GM19467 (cell line): Measurements from ENCODE around the gene SHCBP1.
"Not testable (repeated sequence)": the region's sequence is repeated elsewhere in the genome, so short reads cannot be mapped to it uniquely, and the experiment has no call there.

ENCODE experiments used
- ATAC-seq: cut with Tn5 transposase; IDR thresholded peaks from one replicate; pipeline ENCODE4 v1.9.1; 2021; ENCODE audit warnings: mild to moderate bottlenecking, moderate library complexity; ENCODE audit not compliant: unreplicated experiment

Gene SHCBP1

GRCh38 chr16:46621006-46621933 is at the start of gene SHCBP1:
TSS of gene SHCBP1 (minus strand) at chr16:46621379. CDS start at chr16:46621359, 20 bp downstream.
- ATAC-seq, result peak; percentile 91

GRCh38 chr16:46662123-46662522 is 40.9 kb upstream of the SHCBP1 start:
- ATAC-seq, result no peak

- ATAC-seq, result peak; percentile 93
Measured at GRCh38 chr16:46658925-46659324, 37.7 kb upstream of the SHCBP1 start.

GRCh38 chr16:46651305-46651704 is 30.1 kb upstream of the SHCBP1 start:
- no peak for ATAC-seq

GRCh38 chr16:46650254-46650623 is 29.1 kb upstream of the SHCBP1 start:
- ATAC-seq, result no peak

GRCh38 chr16:46649588-46650253 is 28.5 kb upstream of the SHCBP1 start:
- ATAC-seq, result no peak

- ATAC-seq, result no peak
Measured at GRCh38 chr16:46648656-46649055, 27.5 kb upstream of the SHCBP1 start.

- ATAC-seq, result no peak
Measured at GRCh38 chr16:46638947-46639925, 18.1 kb upstream of the SHCBP1 start.

- peak; percentile 46 for ATAC-seq
Measured at GRCh38 chr16:46632778-46633733, 11.9 kb upstream of the SHCBP1 start.

GRCh38 chr16:46629331-46630219 is 8.4 kb upstream of the SHCBP1 start:
- ATAC-seq, result no peak

GRCh38 chr16:46627746-46628145 is 6.6 kb upstream of the SHCBP1 start:
- no peak for ATAC-seq

- not testable (repeated sequence) for ATAC-seq
Measured at GRCh38 chr16:46626681-46627080, 5.5 kb upstream of the SHCBP1 start.

GRCh38 chr16:46624862-46625261 is 3.7 kb upstream of the SHCBP1 start:
- ATAC-seq, result not testable (repeated sequence)

GRCh38 chr16:46623707-46624106 is 2.5 kb upstream of the SHCBP1 start:
- not testable (repeated sequence) for ATAC-seq

- not testable (repeated sequence) for ATAC-seq
Measured at GRCh38 chr16:46623246-46623645, 2.1 kb upstream of the SHCBP1 start.

- ATAC-seq, result no peak
Measured at GRCh38 chr16:46621934-46622676, 926 bp upstream of the SHCBP1 start.

- ATAC-seq, result peak; percentile 8
Measured at GRCh38 chr16:46620266-46621005, 743 bp downstream of the SHCBP1 start.
